GM23248 (cell line): ENCODE results near the gene NME9. TPM values are rescaled to one million over a fixed set of nuclear protein-coding genes. Genes with fewer than 3 reads are reported as not detected.

ENCODE experiments used
- DNase-seq: peaks from one replicate; pipeline ENCODE4 v3.0.0-alpha.2; 2015
- H2AFZ ChIP-seq: fragments of 200-600 bp; sonication (generic); 2 replicates; pipeline ENCODE4 v1.6.1; 2016; ENCODE audit warnings: antibody characterized with exemption
- H3F3A ChIP-seq: fragments of 200-600 bp; sonication (generic); 2 replicates; pipeline ENCODE4 v1.6.1; 2016; ENCODE audit warnings: mild to moderate bottlenecking, antibody characterized with exemption, mixed run types; ENCODE audit not compliant: insufficient read depth
- H3K27ac ChIP-seq: fragments of 200-600 bp; sonication (generic); 2 replicates; pipeline ENCODE4 v1.5.1; 2016; ENCODE audit warnings: mild to moderate bottlenecking
- H3K27me3 ChIP-seq: fragments of 200-600 bp; sonication (generic); replicated peaks from 2 replicates; pipeline ENCODE4 v1.6.1; 2016; ENCODE audit warnings: mild to moderate bottlenecking; ENCODE audit not compliant: insufficient read depth
- H3K36me3 ChIP-seq: fragments of 200-600 bp; sonication (generic); 2 replicates; pipeline ENCODE4 v1.6.1; 2016; ENCODE audit warnings: low read depth, mild to moderate bottlenecking
- H3K4me1 ChIP-seq: fragments of 200-600 bp; sonication (generic); 2 replicates; pipeline ENCODE4 v1.6.1; 2016; ENCODE audit warnings: mild to moderate bottlenecking; ENCODE audit not compliant: insufficient read depth
- H3K4me2 ChIP-seq: fragments of 200-600 bp; sonication (generic); one replicate; pipeline ENCODE4 v1.6.1; 2016; ENCODE audit warnings: mild to moderate bottlenecking; ENCODE audit not compliant: unreplicated experiment
- H3K4me3 ChIP-seq: fragments of 200-600 bp; sonication (generic); 2 replicates; pipeline ENCODE4 v1.5.1; 2016; ENCODE audit warnings: mild to moderate bottlenecking
- H3K79me2 ChIP-seq: fragments of 200-600 bp; sonication (generic); 2 replicates; pipeline ENCODE4 v1.6.1; 2016; ENCODE audit warnings: mild to moderate bottlenecking; ENCODE audit not compliant: insufficient read depth
- H3K9ac ChIP-seq: fragments of 200-600 bp; sonication (generic); 2 replicates; pipeline ENCODE4 v1.6.1; 2016; ENCODE audit warnings: mild to moderate bottlenecking
- H3K9me2 ChIP-seq: fragments of 200-600 bp; sonication (generic); 2 replicates; pipeline ENCODE4 v1.6.1; 2016; ENCODE audit warnings: mixed run types, mild to moderate bottlenecking, moderate library complexity; ENCODE audit not compliant: insufficient read depth
- H3K9me3 ChIP-seq: fragments of 200-600 bp; sonication (generic); one replicate; pipeline ENCODE4 v1.6.1; 2017; ENCODE audit warnings: low read depth
- H4K20me1 ChIP-seq: fragments of 200-600 bp; sonication (generic); 2 replicates; pipeline ENCODE4 v1.6.0; 2016; ENCODE audit not compliant: insufficient read depth
- EZH2 ChIP-seq: fragments of 200-600 bp; sonication (generic); IDR thresholded peaks from 2 replicates; pipeline ENCODE4 v1.6.1; 2018; ENCODE audit warnings: antibody characterized with exemption, mild to moderate bottlenecking; ENCODE audit not compliant: insufficient read depth, poor library complexity, severe bottlenecking
- EZH2phosphoT487 ChIP-seq: fragments of 200-600 bp; sonication (generic); IDR thresholded peaks from 2 replicates; pipeline ENCODE4 v1.6.1; 2018; ENCODE audit warnings: antibody characterized with exemption, moderate library complexity, mild to moderate bottlenecking, low read depth; ENCODE audit not compliant: insufficient read depth
- WGBS, 2 experiments: methylation state at CpG; one replicate each; pipeline ENCODE4 v1.1.6; 2015 to 2017; ENCODE audit warnings: low lambda C conversion rate in 2 of 2, low coverage in 1 of 2; ENCODE audit errors: missing lambda C conversion rate in 2 of 2; 5-methylcytosine and 5-hydroxymethylcytosine counted together
- in situ Hi-C: fragments of 300-500 bp; cut with MboI; formaldehyde crosslinking; loops from 2 replicates; pipeline ENCODE4 v1.15.0; 2020
- polyA plus RNA-seq: library from polyadenylated mRNA; unstranded; fragments of >200 nt; fragmentation: Nextera tagmentation; extraction: Ambion mirVana; gene quantifications from 2 replicates; pipeline ENCODE4 v1.2.1, GENCODE V29; 2016
- total RNA-seq: library from RNA; depleted of rRNA; stranded (reverse); fragments of >200 nt; shearing (Covaris generic); gene quantifications from 2 replicates; pipeline ENCODE4 v1.2.3, GENCODE V29; 2014

Gene NME9
- total and polyA plus RNA-seq, 2 experiments from 2014 or later: 0.14 TPM; not detected in 1

DNA sequence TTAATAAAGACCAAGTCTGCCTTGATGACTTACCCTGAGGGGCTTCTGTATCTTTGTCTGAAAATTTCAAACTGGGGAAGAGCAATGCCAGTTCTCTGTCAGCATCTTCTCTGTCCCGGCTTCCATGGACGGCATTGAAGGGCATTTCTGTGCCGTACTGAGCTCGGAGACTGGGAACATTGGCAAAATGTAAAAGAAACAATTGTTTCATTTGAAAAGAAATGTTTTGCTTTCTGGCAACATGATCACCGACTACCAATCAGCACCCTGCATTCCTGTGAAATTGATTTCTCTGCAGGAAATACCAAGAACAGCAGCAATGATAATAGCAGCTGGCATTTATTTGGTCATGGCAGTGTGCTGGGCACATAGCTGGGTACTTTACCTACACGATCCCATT lies 26.2 kb downstream of the NME9 start:
- Histone ChIP-seq H3K9me3 (no peaks in the 10 kb centered on the region), H3K27me3 (no peaks in the 10 kb centered on the region), H3K4me3 (no peak overlapping the region), H3K36me3 (no peaks in the 10 kb centered on the region), H3K4me1 (no peaks in the 10 kb centered on the region), H4K20me1 (no peaks in the 10 kb centered on the region), H3K9ac (no peak overlapping the region), H3K79me2 (no peaks in the 10 kb centered on the region), H3F3A (no peaks in the 10 kb centered on the region), H3K27ac (no peak overlapping the region), H2AFZ (no peak overlapping the region), H3K9me2 (no peaks in the 10 kb centered on the region), H3K4me2 (no peak overlapping the region)
- in situ Hi-C loops: no loop called here
- no peak for DNase-seq
- TF ChIP-seq EZH2 (no peak), EZH2phosphoT487 (no peak)
- 49 to 53% methylated on average over 6 of the region's 6 CpGs for WGBS, 2 experiments

DNA sequence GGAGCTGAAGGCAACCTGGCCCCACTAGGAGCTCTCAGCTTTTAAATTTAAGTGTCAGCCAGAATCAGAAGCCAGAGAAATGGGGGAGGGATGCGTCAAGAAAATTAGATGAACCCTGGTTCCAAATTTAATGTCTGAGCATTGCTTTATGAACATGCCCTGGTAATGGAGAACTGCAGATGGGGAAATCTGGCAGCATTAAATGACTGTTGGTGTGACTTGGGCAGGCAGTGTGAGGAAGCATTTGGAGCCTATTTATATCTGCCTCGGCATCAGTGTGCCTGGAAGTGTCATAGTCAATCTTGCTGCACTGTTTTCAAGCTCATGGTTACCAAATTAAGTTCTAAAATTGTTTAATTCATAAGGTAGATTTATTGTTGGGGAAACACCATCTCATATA lies 29.0 kb downstream of the NME9 start:
- no peaks in the 10 kb centered on the region for H3K4me1 ChIP-seq
- H3K4me3 ChIP-seq: no peak overlapping the region
- H3K4me2 ChIP-seq: no peak overlapping the region
- no peaks in the 10 kb centered on the region for H3K9me2 ChIP-seq
- no peak for DNase-seq
- WGBS, 2 experiments: 8 to 15% methylated on average over 2 of the region's 2 CpGs
- H3K36me3 ChIP-seq: peaks cover 4% of the 10 kb centered on the region; the same call in 1 of the 2 replicates
- in situ Hi-C loops: no loop called here
- no peak for TF ChIP-seq EZH2phosphoT487
- H4K20me1 ChIP-seq: no peaks in the 10 kb centered on the region
- no peak overlapping the region for H2AFZ ChIP-seq
- H3K27ac ChIP-seq: no peak overlapping the region
- no peaks in the 10 kb centered on the region for H3K9me3 ChIP-seq
- no peaks in the 10 kb centered on the region for H3K79me2 ChIP-seq
- H3F3A ChIP-seq: no peaks in the 10 kb centered on the region
- H3K27me3 ChIP-seq: no peaks in the 10 kb centered on the region
- no peak overlapping the region for H3K9ac ChIP-seq

- H3K36me3 ChIP-seq: peaks cover 9% of the 10 kb centered on the region; the same call in 1 of the 2 replicates
- in situ Hi-C loops: no loop called here
- H3F3A ChIP-seq: no peaks in the 10 kb centered on the region
- no peaks in the 10 kb centered on the region for H3K4me1 ChIP-seq
- no peak overlapping the region for H3K4me3 ChIP-seq
- H3K27me3 ChIP-seq: no peaks in the 10 kb centered on the region
- TF ChIP-seq EZH2phosphoT487 (no peak), EZH2 (no peak)
- H3K9me3 ChIP-seq: no peaks in the 10 kb centered on the region
- 87 to 98% methylated on average over 1 of the region's 1 CpG for WGBS, 2 experiments
- no peak overlapping the region for H3K27ac ChIP-seq
- no peak overlapping the region for H2AFZ ChIP-seq
- no peak for DNase-seq
- no peaks in the 10 kb centered on the region for H3K9me2 ChIP-seq
- no peaks in the 10 kb centered on the region for H4K20me1 ChIP-seq
- H3K9ac ChIP-seq: no peak overlapping the region
- no peaks in the 10 kb centered on the region for H3K79me2 ChIP-seq
- no peak overlapping the region for H3K4me2 ChIP-seq
Measured at GRCh38 chr3:138297876-138298275, 31.8 kb downstream of the NME9 start.

DNA sequence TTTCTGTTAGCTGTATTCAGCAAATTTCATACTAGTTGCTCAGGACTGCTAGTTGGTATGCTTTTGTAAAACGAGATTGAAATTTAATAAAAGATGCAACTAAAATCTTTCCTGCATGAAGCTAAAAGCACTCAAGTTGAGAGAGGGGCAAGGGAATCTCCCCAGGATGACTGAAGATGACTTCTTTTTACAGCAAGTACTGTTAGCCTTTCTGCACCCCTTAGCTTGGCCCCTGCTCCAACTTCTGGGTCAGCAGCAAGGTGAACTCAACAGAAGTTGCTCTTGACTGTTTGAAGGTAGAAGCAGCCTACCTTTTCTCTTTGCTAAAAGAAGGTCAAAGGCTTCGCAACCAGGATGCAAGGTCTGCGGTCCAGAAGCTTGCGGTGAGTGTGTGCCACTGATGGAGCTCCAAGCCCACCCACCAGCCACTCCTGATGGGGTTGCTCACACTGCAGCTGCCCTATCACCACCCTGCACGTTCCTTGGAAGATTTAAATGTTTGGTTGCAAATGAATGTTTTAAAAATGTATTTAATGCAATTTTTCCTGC lies 32.5 kb downstream of the NME9 start:
- TF ChIP-seq EZH2phosphoT487 (no peak), EZH2 (no peak)
- H3K9me3 ChIP-seq: no peaks in the 10 kb centered on the region
- H3K4me3 ChIP-seq: no peak overlapping the region
- H3K27me3 ChIP-seq: no peaks in the 10 kb centered on the region
- WGBS, 2 experiments: 87 to 89% methylated on average over 5 of the region's 5 CpGs
- H4K20me1 ChIP-seq: no peaks in the 10 kb centered on the region
- no peaks in the 10 kb centered on the region for H3K79me2 ChIP-seq
- no peaks in the 10 kb centered on the region for H3K9me2 ChIP-seq
- H3K9ac ChIP-seq: no peak overlapping the region
- in situ Hi-C loops: no loop called here
- no peak overlapping the region for H3K4me2 ChIP-seq
- DNase-seq: no peak
- peaks cover 9% of the 10 kb centered on the region; the same call in 1 of the 2 replicates for H3K36me3 ChIP-seq
- no peaks in the 10 kb centered on the region for H3K4me1 ChIP-seq
- no peak overlapping the region for H2AFZ ChIP-seq
- H3F3A ChIP-seq: no peaks in the 10 kb centered on the region
- H3K27ac ChIP-seq: no peak overlapping the region

DNA sequence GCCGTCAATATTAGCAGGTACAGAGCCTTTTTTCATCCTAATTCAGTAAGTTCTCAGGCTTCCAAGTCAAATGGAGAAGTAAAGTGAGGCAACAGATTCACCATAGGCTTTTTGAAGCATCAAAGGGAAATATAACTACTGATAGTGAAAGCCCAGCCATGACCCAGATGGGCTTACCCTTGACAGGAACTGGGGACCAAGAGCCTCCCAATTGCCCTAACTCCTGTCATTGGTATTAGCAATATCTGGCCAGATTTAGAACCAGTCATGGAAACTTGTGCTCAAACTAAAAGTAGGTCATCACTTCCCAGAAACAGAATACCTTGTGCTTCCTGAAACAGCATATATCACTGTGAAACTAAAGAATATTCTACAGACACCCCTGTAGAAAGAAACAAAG lies 33.0 kb downstream of the NME9 start:
- WGBS, 2 experiments: 94 to 96% methylated on average over 1 of the region's 1 CpG
- no peaks in the 10 kb centered on the region for H3K9me3 ChIP-seq
- no peak for TF ChIP-seq EZH2phosphoT487
- TF ChIP-seq EZH2: no peak
- no peak for DNase-seq
- no peaks in the 10 kb centered on the region for H3F3A ChIP-seq
- H3K9ac ChIP-seq: no peak overlapping the region
- no peaks in the 10 kb centered on the region for H3K27me3 ChIP-seq
- no peak overlapping the region for H2AFZ ChIP-seq
- H3K27ac ChIP-seq: no peak overlapping the region
- H3K36me3 ChIP-seq: peaks cover 9% of the 10 kb centered on the region; the same call in 1 of the 2 replicates
- in situ Hi-C loops: no loop called here
- no peaks in the 10 kb centered on the region for H4K20me1 ChIP-seq
- no peaks in the 10 kb centered on the region for H3K79me2 ChIP-seq
- H3K9me2 ChIP-seq: no peaks in the 10 kb centered on the region
- H3K4me3 ChIP-seq: no peak overlapping the region
- H3K4me2 ChIP-seq: no peak overlapping the region
- no peaks in the 10 kb centered on the region for H3K4me1 ChIP-seq
